ENCODE data around the gene ASXL1. TPM values are rescaled to one million over a fixed set of nuclear protein-coding genes. Genes with fewer than 3 reads are reported as not detected.

The ASXL1 gene
- polyA plus RNA-seq, 2 of the 4 experiments (the other 2 are of a cell fraction) = 35.7 to 36.0 TPM

DNA sequence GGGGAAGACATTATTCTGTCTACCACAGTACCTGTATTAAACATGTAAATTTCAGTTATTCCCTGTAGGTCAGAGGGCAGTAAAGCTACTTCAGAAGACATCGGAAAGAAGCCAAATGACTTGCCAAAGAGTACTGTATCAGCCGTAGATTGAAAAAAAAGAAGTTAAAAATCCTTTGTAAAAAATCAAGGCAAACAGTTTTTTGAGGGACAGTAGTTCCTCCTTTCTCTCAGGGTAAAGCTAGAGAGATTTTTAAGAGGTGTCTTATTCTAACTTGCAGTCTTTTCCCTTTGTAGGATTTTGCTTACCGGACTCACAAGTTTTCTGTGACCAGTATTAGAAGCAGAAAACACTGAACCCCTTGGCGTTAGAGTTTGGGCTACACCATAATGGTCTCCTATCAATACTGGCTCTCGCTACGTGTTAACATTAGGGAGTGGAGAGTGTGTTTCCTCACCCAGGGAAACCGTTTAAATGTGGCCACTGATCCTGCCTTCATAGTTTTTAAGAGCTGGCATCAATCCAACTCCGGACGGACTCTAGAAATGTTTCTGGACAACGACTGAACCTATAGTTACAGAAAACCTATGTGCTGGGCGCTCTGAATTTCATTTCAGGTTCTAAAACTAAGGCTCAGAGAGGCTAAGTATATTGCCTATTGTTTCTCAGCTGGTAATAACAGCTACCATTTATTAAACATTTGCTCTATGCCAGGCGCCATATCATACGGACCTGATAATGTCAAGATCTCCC is 1.3 kb upstream of the ASXL1 start:
- CTCF ChIA-PET = interaction anchor here (0.6 to 2.2 kb wide), 4 partner anchors 11 to 411 kb away, joined by 3 to 10 read pairs (median 5); no protein-coding TSS in a partner anchor
- DNase-seq (ENCODE audit: low read depth in 1 of 2, low spot score in 1 of 2) (no peak), ATAC-seq (no peak), FAIRE-seq (no peak)
- Histone ChIP-seq H3K27ac (peak overlapping the region; percentile 98 to 100), H3K4me1 (peaks cover 51% of the 10 kb centered on the region), H3K9me3 (no peaks in the 10 kb centered on the region), H3K4me2 (peak overlapping the region; percentile 91), H3K4me3 (peak overlapping the region; percentile 73)
- no peak for TF ChIP-seq EHMT2 (IDR thresholded peaks at IDR 0.05; ENCODE audit: low read depth)
- TF ChIP-seq NFE2L2 (conservative IDR thresholded peaks at IDR 0.05; ENCODE audit: low read length) = no peak
- TF ChIP-seq ZSCAN20 (CRISPR knock-in tag; IDR thresholded peaks at IDR 0.05) = no peak
- TF ChIP-seq, protein P1, sequence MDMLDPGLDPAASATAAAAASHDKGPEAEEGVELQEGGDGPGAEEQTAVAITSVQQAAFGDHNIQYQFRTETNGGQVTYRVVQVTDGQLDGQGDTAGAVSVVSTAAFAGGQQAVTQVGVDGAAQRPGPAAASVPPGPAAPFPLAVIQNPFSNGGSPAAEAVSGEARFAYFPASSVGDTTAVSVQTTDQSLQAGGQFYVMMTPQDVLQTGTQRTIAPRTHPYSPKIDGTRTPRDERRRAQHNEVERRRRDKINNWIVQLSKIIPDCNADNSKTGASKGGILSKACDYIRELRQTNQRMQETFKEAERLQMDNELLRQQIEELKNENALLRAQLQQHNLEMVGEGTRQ (IDR thresholded peaks at IDR 0.05) = no peak
- TF ChIP-seq FOSL2 (IDR thresholded peaks at IDR 0.05) = no peak
- TF ChIP-seq FOSL2 (CRISPR knock-in tag; IDR thresholded peaks at IDR 0.05) = no peak
- no peak for TF ChIP-seq FOSB (CRISPR knock-in tag; IDR thresholded peaks at IDR 0.05)
- TF ChIP-seq HOXB13 (CRISPR knock-in tag; IDR thresholded peaks at IDR 0.05; ENCODE audit: low read depth) = no peak
- TF ChIP-seq MYC (IDR thresholded peaks at IDR 0.05; ENCODE audit: borderline replicate concordance, low read length) = no peak
- TF ChIP-seq POLR2AphosphoS2 (conservative IDR thresholded peaks at IDR 0.05; ENCODE audit: low read length) = no peak
- TF ChIP-seq, protein P2, sequence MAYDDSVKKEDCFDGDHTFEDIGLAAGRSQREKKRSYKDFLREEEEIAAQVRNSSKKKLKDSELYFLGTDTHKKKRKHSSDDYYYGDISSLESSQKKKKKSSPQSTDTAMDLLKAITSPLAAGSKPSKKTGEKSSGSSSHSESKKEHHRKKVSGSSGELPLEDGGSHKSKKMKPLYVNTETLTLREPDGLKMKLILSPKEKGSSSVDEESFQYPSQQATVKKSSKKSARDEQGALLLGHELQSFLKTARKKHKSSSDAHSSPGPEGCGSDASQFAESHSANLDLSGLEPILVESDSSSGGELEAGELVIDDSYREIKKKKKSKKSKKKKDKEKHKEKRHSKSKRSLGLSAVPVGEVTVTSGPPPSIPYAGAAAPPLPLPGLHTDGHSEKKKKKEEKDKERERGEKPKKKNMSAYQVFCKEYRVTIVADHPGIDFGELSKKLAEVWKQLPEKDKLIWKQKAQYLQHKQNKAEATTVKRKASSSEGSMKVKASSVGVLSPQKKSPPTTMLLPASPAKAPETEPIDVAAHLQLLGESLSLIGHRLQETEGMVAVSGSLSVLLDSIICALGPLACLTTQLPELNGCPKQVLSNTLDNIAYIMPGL (CRISPR knock-in tag; IDR thresholded peaks at IDR 0.05; ENCODE audit: borderline replicate concordance) = no peak
- no peak for TF ChIP-seq NR3C1 (IDR thresholded peaks at IDR 0.05)
- TF ChIP-seq GATA3 (IDR thresholded peaks at IDR 0.05; ENCODE audit: borderline replicate concordance) = no peak
- no peak for TF ChIP-seq EP300 (IDR thresholded peaks at IDR 0.05)
- POLR2A ChIA-PET = no interaction called here
- WGBS (ENCODE audit: missing lambda C conversion rate) = 51% methylated on average over 13 of the region's 13 CpGs

DNA sequence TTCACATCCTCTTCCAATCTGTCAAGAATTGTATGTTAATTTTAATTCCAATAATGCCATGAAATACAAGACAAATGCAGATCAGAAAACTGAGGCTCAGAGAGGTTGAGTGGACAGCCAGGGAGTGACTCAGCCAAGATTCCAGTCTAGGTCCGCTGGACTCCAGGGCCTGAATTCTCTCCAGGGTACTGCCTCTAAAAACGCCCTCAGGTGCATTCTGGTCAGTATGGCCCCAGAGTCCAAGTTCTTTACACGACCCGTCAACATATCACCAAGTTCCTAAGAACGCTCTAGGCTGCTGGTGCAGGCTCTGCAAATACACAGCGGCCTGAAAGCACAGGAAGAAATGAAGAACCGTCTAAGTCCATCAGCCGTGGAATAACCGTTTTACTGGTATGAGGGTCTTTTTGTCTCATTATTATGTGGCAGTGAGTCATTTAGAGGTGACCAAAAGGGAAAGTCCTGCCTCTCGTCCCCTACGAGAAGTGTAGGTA is 709 bp upstream of the ASXL1 start:
- peaks cover 52% of the 10 kb centered on the region for H3K4me1 ChIP-seq
- H3K9me3 ChIP-seq = no peaks in the 10 kb centered on the region
- WGBS (ENCODE audit: missing lambda C conversion rate) = 1% methylated on average over 11 of the region's 11 CpGs
- ChIA-PET CTCF (interaction anchor here (0.6 to 2.2 kb wide), 5 partner anchors 20 to 411 kb away, joined by 3 to 10 read pairs (median 3); no protein-coding TSS in a partner anchor), POLR2A (interaction anchor here (0.6 to 1.2 kb wide), 5 partner anchors 12 to 126 kb away, joined by 3 to 8 read pairs (median 3); no protein-coding TSS in a partner anchor)
- TF ChIP-seq HDAC2 (IDR thresholded peaks at IDR 0.05) = peak; percentile 50; the same call in 1 of the 2 replicates
- no peak for TF ChIP-seq PHF8 (IDR thresholded peaks at IDR 0.05; ENCODE audit: borderline replicate concordance, low read depth)
- TF ChIP-seq, protein P2 (CRISPR knock-in tag; IDR thresholded peaks at IDR 0.05; ENCODE audit: borderline replicate concordance) = no peak
- 0 out of 2 replicates have a peak, but pooled peaks have one; percentile 44 for TF ChIP-seq KDM1A (IDR thresholded peaks at IDR 0.05; ENCODE audit: low read depth)
- TF ChIP-seq JUN (IDR thresholded peaks at IDR 0.05) = peak in 1 of 2 experiments; percentile 3; a peak in 1 of 5 replicates
- ATAC-seq (peak; percentile 34 to 36), DNase-seq (ENCODE audit: low read depth in 1 of 2, low spot score in 1 of 2) (no peak), FAIRE-seq (no peak)
- peak overlapping the region; percentile 73 for H3K4me3 ChIP-seq
- peak overlapping the region; percentile 91 for H3K4me2 ChIP-seq
- H3K27ac ChIP-seq = peak overlapping the region; percentile 98 to 100

DNA sequence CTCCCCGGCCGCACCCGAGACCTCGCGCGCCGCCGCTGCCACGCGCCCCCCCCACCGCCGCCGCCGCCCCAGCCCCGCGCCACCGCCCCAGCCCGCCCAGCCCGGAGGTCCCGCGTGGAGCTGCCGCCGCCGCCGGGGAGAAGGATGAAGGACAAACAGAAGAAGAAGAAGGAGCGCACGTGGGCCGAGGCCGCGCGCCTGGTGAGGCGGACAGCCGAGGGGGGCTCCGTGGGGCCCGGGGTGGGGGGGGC is 426 bp downstream of the ASXL1 start:
- peaks cover 63% of the 10 kb centered on the region for H3K4me1 ChIP-seq
- ChIA-PET CTCF (interaction anchor here (1.4 to 1.5 kb wide), 2 partner anchors 21 to 27 kb away, joined by 3 to 4 read pairs; no protein-coding TSS in a partner anchor), POLR2A (no interaction called here)
- DNase-seq (ENCODE audit: low read depth in 1 of 2, low spot score in 1 of 2) (no peak), ATAC-seq (no peak; a peak in 1 of 6 replicates), FAIRE-seq (no peak)
- no CpG with 5 or more reads among the region's 35 CpGs for WGBS (ENCODE audit: missing lambda C conversion rate)
- no peak for TF ChIP-seq CHD2 (IDR thresholded peaks at IDR 0.05; ENCODE audit: low read length, partially characterized antibody)
- TF ChIP-seq ZSCAN20 (CRISPR knock-in tag; IDR thresholded peaks at IDR 0.05) = no peak
- TF ChIP-seq SREBF2 (IDR thresholded peaks at IDR 0.05) = no peak
- no peak for TF ChIP-seq RCOR1 (IDR thresholded peaks at IDR 0.05; ENCODE audit: low read depth, low read length)
- no peak for TF ChIP-seq JUNB (IDR thresholded peaks at IDR 0.05)
- TF ChIP-seq CEBPB (IDR thresholded peaks at IDR 0.05) = no peak
- TF ChIP-seq CHD4 (IDR thresholded peaks at IDR 0.05; ENCODE audit: borderline replicate concordance) = no peak
- peak in 1 of 2 experiments; percentile 46; a peak in 2 of 5 replicates for TF ChIP-seq JUN (IDR thresholded peaks at IDR 0.05)
- peak overlapping the region; percentile 86 for H3K4me2 ChIP-seq
- peak overlapping the region; percentile 73 for H3K4me3 ChIP-seq
- peak overlapping the region; percentile 98 to 100 for H3K27ac ChIP-seq
- H3K9me3 ChIP-seq = no peaks in the 10 kb centered on the region
